Endometrial microvascular endothelial cells (primary cell): ENCODE measurements around the gene CRYGN. TPM values are rescaled to one million over a fixed set of nuclear protein-coding genes. Genes with fewer than 3 reads are reported as not detected.

Source experiments
- in situ Hi-C: cut with HindIII; loops from 2 replicates; pipeline ENCODE4 v1.10.0; 2017; ENCODE audit warnings: low sequenced_read_pairs, low pct_unique_long_range_greater_than_20kb; ENCODE audit errors: inconsistent ontology term
- total RNA-seq: library from RNA; depleted of rRNA; stranded (reverse); fragments of >200 nt; gene quantifications from one replicate; pipeline ENCODE4 v1.2.3, GENCODE V29; 2015; ENCODE audit errors: inconsistent ontology term

The CRYGN gene
- total RNA-seq, 1 donor from 2014 or later = not detected

DNA sequence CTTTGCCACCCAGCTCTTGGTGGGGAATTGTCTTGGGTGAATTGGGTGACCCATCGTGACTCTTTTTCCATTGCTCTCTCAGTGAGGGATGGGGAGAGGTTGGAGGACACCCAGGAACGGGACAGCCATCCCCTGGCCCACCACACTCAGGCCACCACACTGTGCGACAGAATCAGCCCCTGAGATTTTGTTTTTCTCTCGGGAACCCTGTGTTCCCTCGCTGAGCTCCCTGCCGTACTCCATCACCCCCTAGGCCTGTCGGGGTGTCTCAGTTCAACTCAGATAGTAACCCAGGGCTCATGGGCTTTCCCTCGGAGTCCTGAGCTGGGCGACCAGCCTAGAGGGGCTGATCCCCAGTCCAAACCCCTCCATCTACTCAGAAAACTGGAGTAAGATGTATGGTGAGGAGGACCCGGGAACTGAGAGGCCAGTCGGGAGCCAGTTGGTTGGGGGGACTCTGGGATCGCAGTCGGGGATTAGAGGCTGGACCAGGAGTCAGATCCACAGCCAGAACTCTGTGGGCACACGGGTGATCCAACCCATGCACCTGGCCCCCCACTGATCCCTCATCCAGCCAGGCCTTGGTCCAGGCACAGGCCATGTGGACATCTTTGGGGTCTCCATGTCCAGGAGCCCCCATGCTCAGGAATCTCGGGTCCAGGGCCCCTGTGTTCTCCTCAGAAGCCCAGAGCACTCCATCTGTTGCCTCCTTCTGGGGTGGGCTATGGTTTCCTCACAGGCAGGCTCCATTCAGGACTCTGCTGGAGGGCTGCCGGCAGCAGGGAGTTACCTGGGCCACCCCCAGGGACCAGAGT is 9.3 kb downstream of the CRYGN start:
- in situ Hi-C loops = no loop called here

DNA sequence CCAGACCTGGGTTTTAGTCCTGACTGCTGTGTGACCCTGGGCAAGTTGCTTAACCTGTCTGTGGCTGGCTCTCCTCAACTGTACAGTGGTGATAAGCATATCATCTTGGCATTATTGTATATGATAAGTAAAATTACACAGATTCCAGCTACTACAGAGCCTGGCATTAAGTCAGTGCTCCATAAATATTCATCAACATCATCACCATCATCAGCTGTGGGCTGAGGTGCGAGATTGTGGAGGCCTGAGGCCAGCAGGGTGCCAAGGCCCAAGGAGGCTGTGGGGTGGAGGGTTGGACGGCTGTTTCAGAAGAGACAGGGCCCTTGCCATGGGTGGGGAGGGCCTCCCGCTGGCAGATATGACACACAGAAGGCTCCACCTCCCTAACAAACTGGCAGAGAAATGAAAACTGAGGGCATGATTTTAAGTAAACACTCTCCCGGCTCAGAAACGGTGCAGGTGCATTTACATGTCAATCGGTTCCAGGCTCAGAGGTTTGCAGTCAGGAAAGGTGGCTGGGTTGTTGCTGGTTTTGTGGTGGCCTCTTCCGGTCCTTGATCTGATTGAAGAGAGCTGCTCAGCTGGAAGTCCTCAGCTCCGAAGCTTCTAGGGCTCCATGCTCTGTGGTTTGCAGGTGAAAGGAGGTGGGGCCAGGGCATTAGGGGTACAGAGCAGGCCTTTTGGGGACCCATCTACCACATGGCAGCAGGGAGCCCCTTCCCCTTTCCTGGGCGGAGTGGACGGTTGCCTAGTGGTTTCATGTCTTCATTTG is 10.2 kb downstream of the CRYGN start:
- in situ Hi-C loops = no loop called here

DNA sequence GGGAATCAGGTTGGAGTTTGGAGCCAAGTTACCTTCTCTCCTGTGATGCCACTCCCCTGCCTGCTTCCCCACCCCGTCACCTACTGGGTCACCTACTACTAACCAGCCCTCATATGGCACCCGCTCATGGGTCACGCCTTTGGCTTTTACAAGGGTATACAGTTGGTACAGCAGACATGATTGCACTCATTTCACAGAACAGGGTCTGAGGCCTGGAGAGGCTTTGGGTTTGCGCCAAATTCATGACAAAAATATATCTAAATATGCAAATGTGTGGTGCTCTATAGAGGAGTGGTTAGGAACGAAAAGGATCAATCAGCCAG is 10.7 kb downstream of the CRYGN start:
- in situ Hi-C loops = no loop called here

DNA sequence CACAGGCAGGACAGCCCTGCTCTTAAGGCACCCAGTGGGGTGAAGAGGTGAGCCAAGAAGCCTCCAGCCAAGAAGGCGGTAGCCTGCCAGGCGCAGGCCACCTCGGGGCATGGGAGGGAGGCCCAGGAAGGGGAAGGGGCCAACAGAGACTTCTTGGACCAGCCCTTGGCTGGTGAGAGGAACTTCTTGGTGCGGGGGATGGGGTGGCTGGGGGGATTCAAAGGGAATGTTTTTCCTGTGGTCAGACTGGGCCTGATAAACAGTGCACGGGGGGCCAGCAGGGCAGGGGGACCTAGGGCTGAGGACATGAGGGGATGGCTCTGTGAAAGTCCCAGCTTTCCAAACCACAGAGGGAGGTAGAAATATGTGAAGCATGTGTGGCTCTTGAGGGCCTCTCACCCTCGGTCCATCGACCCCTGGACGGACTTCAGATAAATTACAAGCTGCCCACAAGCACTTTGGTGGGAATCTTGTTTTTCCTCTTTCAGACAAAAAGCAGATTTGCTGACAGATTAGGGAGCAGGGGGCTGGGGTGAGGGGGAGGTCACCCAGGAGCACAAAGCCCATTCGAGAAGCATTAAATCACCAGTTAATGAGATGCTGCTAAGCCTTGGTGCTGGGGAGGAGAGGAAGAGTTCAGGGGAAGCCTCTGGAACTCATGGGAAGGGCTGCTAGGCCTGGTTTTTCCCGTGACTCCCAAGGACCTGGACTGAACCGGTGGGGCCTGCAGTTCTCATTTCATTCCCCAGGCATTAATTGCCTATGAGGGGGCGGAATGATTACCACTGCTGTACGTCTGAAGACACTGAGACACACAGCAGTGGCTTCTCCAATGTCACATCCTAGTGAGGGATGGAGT is 11.3 kb downstream of the CRYGN start:
- in situ Hi-C loops = no loop called here

DNA sequence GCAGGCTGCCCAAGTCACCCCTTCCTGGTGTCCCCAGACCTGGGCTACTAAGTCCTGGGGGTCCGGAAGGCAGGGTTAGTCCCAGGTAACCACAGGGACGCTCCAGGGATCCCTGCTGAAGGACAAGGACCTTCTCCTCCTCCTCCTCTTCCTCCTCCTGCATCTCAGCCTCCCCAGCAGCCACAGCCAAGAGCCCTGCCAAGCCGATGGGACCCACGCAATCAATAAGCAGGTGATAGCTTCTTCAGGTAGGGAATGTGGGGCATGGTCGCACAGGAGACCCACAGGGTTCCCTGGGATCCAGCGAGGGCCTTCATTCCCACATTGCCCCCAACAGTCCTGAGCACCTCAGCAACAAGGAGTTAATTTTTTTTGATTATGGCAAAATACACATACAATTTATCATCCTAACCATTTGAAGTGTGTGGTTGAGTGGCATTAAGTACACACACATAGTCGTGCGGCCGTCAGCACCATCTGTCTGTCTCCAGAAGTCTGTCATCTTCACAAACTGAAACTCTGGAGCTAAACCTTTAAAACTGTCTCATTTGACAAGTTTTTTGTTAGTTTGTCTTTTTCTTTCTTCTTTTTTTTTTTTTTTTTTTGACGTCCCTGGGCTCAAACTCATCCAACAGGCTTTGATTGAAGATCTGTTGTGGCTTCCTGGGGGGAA is 12.1 kb downstream of the CRYGN start:
- in situ Hi-C loops = no loop called here

DNA sequence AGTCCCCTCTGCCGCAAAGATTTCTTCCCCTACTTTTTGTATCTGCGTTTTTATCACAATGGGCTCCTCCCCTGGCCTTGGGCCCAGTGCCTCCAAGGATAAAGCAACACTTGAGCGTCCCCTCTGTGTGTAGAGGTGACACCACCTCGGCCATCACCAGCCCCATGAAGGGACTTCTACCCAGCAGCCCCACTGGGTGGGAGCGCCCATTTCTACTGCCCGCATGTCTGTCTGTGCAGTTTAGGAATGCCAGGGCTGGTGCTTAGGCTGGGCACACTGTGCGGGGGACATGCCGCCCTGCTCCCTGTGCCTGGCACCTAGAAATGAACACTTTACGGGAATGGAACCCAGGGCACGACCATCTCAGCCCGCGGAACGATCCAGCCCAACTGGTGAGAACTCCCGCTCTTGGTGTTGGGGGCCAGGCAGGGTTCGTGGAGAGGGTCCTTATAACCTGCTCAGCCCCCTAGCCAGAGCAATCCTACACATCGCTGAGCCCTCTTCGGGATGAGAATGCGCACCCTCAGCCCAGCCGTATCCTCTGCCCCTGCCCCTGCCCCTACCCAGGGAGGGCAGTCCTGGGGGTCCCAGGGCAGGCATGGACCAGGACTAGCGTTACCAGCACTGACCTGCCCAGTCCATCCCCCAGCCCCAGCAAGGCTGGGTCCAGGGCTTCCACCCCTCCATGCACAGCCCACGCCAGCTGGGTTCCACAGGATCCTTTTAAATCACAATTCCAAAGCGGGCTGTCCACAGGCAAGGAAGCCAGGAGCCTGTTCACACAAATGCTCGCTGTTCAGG is 12.8 kb downstream of the CRYGN start:
- in situ Hi-C loops = no loop called here

DNA sequence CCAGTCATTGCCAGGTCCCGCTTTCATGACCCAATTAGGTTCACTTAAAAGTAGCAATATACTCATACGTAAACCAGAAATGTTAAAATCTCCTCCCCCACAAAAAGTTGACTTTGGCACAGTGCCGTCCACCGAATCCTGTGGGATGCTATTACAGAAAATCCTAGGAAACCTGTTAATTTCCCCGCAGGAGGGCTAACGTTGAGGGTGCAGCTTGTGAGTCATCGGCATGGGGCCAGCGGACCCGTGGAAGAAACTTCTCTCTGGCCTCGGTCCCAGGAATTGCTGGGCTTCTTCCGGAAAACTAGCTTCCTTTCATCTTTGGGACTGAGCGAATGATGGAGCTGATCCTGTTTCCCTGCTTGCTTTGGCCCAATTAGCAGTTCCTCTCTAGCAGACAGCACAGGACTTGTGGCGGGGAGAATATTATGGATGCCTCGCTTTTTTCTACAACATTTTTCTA is 13.5 kb downstream of the CRYGN start:
- in situ Hi-C loops = no loop called here

DNA sequence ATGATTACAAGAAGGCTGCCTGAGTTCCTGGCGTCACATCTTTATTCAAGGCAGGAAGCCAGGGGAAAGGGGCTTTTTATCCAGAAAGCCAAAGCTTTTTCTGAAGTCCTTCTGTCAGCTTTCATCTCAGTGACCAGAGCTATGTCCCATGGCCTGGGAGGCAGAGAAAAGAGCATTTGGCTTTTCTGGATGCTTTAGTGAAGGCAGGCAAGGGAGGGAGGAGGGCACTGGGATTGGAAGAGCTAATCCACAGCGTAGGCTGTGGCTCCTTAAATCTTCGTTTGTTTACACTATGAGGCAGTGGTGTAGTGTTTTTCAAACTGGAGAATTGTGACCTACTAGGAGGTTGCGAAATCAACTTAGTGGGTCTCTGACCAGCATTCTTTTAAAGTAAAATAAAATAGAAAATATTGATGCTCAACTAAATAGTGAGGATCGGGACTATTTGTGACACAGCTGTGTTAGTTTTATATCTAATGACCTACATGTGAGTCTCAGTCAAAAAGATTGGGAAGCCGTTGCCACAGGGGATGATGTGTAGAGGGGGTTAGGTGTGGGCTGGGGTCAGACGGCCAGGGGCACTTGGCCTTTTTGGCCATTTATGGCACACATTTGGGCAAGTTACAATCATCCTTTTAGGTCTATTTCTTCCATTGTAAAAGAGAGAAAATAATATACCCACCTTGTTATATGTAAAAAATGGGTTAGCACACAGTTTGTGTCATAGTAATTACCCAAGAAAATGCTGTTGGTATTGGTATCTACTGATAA is 14.1 kb downstream of the CRYGN start:
- in situ Hi-C loops = no loop called here

DNA sequence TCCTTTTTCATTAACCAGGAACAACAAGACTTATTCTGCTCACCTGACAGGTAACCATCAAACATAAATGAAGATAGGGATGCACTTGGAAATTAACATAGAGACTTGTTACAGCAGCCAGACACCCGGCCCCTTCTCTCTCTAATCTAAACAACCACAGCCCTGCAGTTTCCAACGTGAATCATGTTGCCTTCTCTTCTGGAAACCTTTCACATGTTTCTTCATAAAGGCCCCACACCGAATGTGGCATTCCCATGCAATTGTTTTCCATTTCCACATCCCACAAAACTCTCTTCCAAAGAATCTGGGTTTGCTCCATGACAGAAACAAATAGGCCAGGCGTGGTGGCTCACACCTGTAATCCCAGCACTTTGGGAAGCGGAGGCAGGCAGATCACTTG is 15.1 kb downstream of the CRYGN start:
- in situ Hi-C loops = no loop called here

DNA sequence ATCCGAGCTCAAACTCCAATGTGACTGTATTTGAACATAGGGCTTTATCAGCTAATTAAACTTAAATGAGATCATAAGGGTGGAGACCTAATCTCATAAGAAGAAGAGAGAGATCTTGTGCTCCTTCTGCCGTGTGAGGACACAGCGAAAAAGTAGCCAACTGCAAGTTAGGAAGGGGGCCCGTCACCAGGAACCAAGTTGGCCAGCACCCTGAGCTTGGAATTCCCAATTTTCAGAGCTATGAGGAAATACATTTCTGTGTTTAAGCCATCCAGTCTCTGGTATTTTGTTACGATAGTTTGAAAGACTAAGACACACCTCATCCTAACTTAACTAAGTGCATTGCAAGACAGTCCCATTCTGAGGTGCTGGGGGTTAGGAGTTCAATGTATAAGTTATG is 16.0 kb downstream of the CRYGN start:
- in situ Hi-C loops = no loop called here

DNA sequence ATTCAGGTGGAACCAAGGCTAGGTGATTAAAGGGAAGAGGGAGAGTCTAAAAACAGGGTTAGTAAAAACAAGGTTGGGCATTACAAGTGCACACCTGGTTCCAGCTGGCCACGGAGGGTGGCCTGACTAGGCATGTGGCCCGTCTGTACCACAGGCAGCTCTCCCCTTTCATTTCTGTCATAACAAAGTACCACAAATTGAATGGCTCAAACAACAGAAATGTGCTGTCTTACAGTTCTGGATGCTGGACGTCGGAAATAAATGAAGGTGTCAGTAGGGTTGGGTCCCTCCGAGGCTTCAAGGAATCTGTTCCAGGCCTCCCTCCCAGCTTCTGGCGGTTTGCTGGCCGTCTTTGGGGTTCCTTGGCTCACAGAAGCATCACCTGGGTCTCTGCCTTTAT is 16.7 kb downstream of the CRYGN start:
- in situ Hi-C loops = no loop called here

DNA sequence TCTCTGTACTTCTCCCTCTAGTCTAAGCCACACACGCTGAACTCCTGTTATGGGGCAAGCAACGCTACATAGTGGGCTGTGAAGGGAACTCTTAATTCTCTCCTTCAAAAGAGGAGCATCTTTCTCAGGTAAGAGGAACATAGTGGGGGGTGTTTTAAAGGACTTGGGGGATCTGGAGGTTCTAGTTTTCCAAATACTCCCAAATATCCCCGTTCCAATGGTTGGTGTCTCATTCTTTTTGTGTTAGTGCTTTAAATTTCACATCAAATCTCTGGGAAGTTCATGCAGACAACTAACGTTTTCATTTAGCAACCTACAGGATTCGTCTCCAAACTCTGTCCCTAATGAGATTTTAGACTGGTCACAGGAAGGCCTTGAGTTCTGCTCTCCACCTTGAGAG is 17.7 kb downstream of the CRYGN start:
- in situ Hi-C loops = no loop called here

DNA sequence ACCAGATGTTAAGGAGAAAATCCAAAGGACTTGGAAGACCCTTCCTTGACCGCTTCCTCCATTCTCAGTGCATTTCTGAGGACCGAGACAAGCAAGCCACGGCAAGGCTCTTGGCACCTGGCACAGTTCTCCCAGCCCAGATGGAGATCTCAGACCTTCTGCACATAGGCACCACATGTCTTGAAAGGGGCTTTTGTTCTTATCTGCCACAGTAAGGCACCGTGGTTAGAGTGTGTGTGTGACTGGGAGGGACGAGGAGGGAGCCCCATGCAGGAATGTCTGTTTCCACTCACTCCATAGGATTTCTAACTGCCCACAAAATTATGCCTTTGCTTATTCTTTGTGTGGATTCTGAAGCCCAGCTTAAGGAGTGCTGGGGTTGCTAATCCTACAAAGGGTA is 19.8 kb downstream of the CRYGN start:
- in situ Hi-C loops = no loop called here

DNA sequence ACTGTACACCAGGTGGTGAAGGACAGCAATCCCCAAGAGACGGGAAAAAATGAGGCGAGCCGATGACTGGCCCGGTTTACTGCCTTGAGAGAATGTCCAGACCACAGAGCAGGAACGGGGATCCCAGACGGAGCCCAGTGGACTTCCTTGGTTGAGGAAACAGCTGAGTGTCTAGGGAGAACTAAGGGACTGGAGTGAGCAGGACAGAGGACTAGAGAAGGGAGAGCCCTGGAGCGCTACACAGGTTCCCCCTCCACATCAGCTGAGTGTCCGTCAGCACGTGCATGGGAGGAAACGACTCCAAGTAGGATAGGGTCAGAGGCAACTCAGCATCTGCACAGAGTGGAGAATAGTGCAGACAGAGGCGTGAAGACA is 23.0 kb downstream of the CRYGN start:
- in situ Hi-C loops = no loop called here

DNA sequence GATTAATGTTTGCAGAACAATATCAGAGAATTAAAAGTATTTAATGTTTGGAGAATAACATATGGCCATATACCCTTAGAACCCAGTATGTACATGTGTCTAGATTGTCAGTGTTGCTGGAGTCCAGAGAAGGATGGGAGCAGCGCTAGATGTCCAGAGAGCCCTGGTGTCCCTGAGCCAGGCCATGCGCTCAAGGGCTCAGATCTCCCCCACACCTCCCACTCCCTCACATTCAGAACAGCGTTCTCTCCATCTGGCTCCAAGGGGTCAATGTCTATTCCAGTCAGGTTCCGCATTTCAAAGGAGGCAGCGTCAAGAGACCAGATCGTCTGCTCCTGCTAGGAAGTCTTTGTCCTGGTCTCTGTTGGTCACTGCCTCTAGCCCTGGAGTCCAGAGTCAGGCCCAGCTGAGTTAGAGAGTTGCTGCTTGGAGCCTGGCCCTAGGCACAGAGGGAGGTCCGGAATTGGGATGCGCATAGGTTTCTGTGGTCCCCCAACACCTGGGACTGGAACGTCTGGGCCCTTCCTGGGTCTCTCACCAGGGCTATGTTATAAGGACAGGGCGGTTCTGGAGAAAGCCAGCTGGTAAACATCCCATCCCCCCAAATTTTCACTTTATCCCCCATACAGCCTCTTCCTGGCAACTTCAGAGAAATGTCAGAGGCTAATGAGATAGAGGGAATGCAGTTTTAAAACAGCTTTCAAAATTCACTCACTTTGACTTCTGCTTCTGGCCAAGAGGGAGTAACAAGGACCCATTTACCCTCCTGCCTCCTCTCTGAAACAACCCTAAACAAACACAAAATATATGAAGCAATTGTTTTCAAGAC is 23.6 kb downstream of the CRYGN start:
- in situ Hi-C loops = no loop called here

DNA sequence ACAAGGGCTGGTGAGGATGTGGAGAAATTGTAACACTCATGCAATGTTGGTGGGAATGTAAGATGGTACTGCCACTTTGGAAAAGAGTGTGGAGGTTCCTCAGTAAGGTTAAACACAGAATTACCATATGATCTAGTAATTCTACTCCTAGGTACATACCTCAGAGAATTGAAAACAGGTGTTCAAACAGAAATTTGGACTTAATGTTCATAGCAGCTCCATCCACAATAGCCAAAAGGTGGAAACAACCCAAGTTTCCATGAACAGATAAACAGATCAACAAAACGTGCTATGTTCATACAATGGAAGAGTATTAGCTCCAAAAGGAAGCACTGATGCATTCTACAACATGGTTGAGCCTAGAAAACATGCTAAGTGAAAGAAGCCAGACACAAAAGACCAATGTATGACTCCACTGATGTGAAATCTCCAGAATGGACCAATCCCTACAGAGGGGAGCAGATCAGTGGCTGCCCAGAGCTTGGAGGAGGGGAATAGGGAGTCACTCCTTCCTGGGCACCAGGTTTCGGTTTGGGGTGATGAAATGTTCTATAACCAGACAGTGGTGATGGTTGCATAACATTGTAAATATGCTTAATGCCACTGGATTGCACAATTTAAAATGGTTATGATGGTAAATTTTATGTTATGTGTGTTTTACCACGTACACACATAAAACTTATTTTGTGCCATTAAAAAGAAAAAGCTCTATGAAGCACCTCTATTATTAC is 24.4 kb downstream of the CRYGN start:
- in situ Hi-C loops = no loop called here
